Raji (cell line): Measurements from ENCODE around the gene TAS1R1.

Source experiments
- POLR2A ChIP-seq: IDR thresholded peaks from 2 replicates; pipeline ENCODE4 v1.6.1; 2011; ENCODE audit warnings: low read depth, low read length, control low read depth; ENCODE audit not compliant: insufficient read depth

Gene TAS1R1

GRCh38 chr1:6590046-6590445 is 34.9 kb downstream of the TAS1R1 start:
- TF ChIP-seq POLR2A = no peak

- no peak for TF ChIP-seq POLR2A
Measured at GRCh38 chr1:6591222-6591621, 36.1 kb downstream of the TAS1R1 start.

GRCh38 chr1:6591644-6592043 is 36.5 kb downstream of the TAS1R1 start:
- no peak for TF ChIP-seq POLR2A

- TF ChIP-seq POLR2A = no peak
Measured at GRCh38 chr1:6592441-6592840, 37.3 kb downstream of the TAS1R1 start.

GRCh38 chr1:6592865-6593593 is 37.9 kb downstream of the TAS1R1 start:
- no peak for TF ChIP-seq POLR2A

- TF ChIP-seq POLR2A = no peak
Measured at GRCh38 chr1:6593810-6594209, 38.7 kb downstream of the TAS1R1 start.

GRCh38 chr1:6594977-6595740 is 40.1 kb downstream of the TAS1R1 start:
- no peak for TF ChIP-seq POLR2A

- TF ChIP-seq POLR2A = no peak
Measured at GRCh38 chr1:6596351-6596750, 41.2 kb downstream of the TAS1R1 start.

- no peak for TF ChIP-seq POLR2A
Measured at GRCh38 chr1:6596886-6597776, 42.0 kb downstream of the TAS1R1 start.

GRCh38 chr1:6597777-6598131 is 42.6 kb downstream of the TAS1R1 start:
- TF ChIP-seq POLR2A = no peak

GRCh38 chr1:6599141-6599975 is 44.3 kb downstream of the TAS1R1 start:
- no peak for TF ChIP-seq POLR2A

GRCh38 chr1:6600410-6601048 is 45.4 kb downstream of the TAS1R1 start:
- no peak for TF ChIP-seq POLR2A

- no peak for TF ChIP-seq POLR2A
Measured at GRCh38 chr1:6601049-6601922, 46.2 kb downstream of the TAS1R1 start.
